ENCODE measurements around the gene RNF222. TPM values are rescaled to one million over a fixed set of nuclear protein-coding genes. Genes with fewer than 3 reads are reported as not detected.

The RNF222 gene
- polyA plus RNA-seq, 2 of the 4 experiments (the other 2 are of a cell fraction) = not detected

- no peak overlapping the region for H3K4me3 ChIP-seq
- no peak for DNase-seq (ENCODE audit: low read depth in 1 of 2, low spot score in 1 of 2)
- 76% methylated on average over 11 of the region's 11 CpGs for WGBS (ENCODE audit: missing lambda C conversion rate)
- CTCF ChIA-PET = interaction anchor here (0.6 to 9.9 kb wide), 5 partner anchors 14 to 489 kb away, joined by 3 to 112 read pairs (median 4); partner anchors contain the start of gene RPL26
- H3K9me3 ChIP-seq = no peaks in the 10 kb centered on the region
- H3K4me1 ChIP-seq = peaks cover 6% of the 10 kb centered on the region; the same call in 2 of the 3 replicates
- H3K27ac ChIP-seq = no peak overlapping the region
- TF ChIP-seq CHD4 (IDR thresholded peaks at IDR 0.05; ENCODE audit: borderline replicate concordance) (no peak), MAFK (IDR thresholded peaks at IDR 0.05; ENCODE audit: partially characterized antibody) (no peak), CBX8 (IDR thresholded peaks at IDR 0.05) (no peak), FOSL2 (IDR thresholded peaks at IDR 0.05) (no peak), FOSL2 (CRISPR knock-in tag; IDR thresholded peaks at IDR 0.05) (no peak), PBX3 (IDR thresholded peaks at IDR 0.05) (no peak), NPAS2 (CRISPR knock-in tag; IDR thresholded peaks at IDR 0.05; ENCODE audit: borderline replicate concordance) (no peak), NR3C1 (IDR thresholded peaks at IDR 0.05) (no peak), CBX2 (IDR thresholded peaks at IDR 0.05; ENCODE audit: borderline replicate concordance, low read depth) (no peak), RFX5 (IDR thresholded peaks at IDR 0.05) (no peak), ELK1 (IDR thresholded peaks at IDR 0.05; ENCODE audit: low read depth, low read length) (no peak), KDM5A (IDR thresholded peaks at IDR 0.05) (no peak)
- no peak for FAIRE-seq
- POLR2A ChIA-PET = interaction anchor here (1.3 kb wide), 1 partner anchor 22 kb away, joined by 3 read pairs; no protein-coding TSS in a partner anchor
- 0 out of 6 replicates have a peak, but pooled peaks of 1 of the 2 experiments have one; percentile 14 for ATAC-seq
- no peak overlapping the region for H3K4me2 ChIP-seq
Observed at GRCh38 chr17:8405499-8406016, 7.9 kb upstream of the RNF222 start.

DNA sequence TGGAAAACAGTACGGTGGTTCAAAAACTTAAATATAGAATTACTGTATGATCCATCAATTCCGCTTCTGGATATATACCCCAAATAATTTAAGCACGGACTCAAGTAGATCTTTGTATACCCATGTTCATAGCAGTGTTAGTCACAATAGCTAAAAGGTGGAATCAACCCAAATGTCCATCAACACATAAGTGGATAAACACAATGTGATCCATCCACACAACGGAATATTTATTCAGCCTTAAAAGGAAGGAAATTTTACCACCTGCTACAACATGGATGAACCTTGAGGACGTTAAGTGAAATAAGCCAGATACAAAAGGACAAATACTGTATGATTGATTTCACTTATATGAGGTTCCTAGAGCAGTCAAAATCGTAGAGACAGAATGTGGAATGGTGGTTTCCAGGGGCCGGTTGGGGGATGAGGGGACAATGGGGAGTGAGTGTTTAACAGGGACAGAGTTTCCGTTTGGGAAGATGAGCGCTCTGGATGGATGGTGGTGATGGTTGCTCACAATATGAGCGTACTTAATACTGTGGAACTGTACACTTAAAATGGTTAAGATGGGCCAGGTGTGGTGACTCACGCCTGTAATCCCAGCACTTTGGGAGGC lies 5.4 kb upstream of the RNF222 start:
- ChIA-PET CTCF (interaction anchor here (0.6 to 2.0 kb wide), 6 partner anchors 9 to 486 kb away, joined by 3 to 7 read pairs (median 5); no protein-coding TSS in a partner anchor), POLR2A (interaction anchor here (1.3 kb wide), 1 partner anchor 32 kb away, joined by 3 read pairs; no protein-coding TSS in a partner anchor)
- peak; percentile 73 for FAIRE-seq
- TF ChIP-seq RAD21 (conservative IDR thresholded peaks at IDR 0.05 in 1 of 2, IDR thresholded peaks at IDR 0.05 in 1 of 2) = no peak
- TF ChIP-seq ESRRA (IDR thresholded peaks at IDR 0.05; ENCODE audit: borderline replicate concordance, low read length) = no peak
- no peak for TF ChIP-seq GATA3 (IDR thresholded peaks at IDR 0.05; ENCODE audit: borderline replicate concordance)
- TF ChIP-seq, protein P1, sequence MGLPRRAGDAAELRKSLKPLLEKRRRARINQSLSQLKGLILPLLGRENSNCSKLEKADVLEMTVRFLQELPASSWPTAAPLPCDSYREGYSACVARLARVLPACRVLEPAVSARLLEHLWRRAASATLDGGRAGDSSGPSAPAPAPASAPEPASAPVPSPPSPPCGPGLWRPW (IDR thresholded peaks at IDR 0.05) = no peak
- TF ChIP-seq ZFP36 (IDR thresholded peaks at IDR 0.05; ENCODE audit: borderline replicate concordance, partially characterized antibody) = no peak
- no peak for TF ChIP-seq HDAC2 (IDR thresholded peaks at IDR 0.05)
- no peak for TF ChIP-seq HEYL (CRISPR knock-in tag; IDR thresholded peaks at IDR 0.05)
- no peak for TF ChIP-seq RFX5 (IDR thresholded peaks at IDR 0.05)
- TF ChIP-seq POLR2AphosphoS2 (conservative IDR thresholded peaks at IDR 0.05; ENCODE audit: low read length) = no peak
- TF ChIP-seq REST (IDR thresholded peaks at IDR 0.05) = no peak
- TF ChIP-seq RARB (CRISPR knock-in tag; IDR thresholded peaks at IDR 0.05) = no peak
- TF ChIP-seq KDM1A (IDR thresholded peaks at IDR 0.05; ENCODE audit: low read depth) = no peak
- TF ChIP-seq RCOR1 (IDR thresholded peaks at IDR 0.05; ENCODE audit: low read depth, low read length) = no peak
- H3K4me2 ChIP-seq = no peak overlapping the region
- no peak overlapping the region for H3K27ac ChIP-seq
- H3K9me3 ChIP-seq = no peaks in the 10 kb centered on the region
- no peak overlapping the region for H3K4me3 ChIP-seq
- ATAC-seq = no peak
- WGBS (ENCODE audit: missing lambda C conversion rate) = 66% methylated on average over 11 of the region's 11 CpGs
- no peaks in the 10 kb centered on the region for H3K4me1 ChIP-seq
- no peak for DNase-seq (ENCODE audit: low read depth in 1 of 2, low spot score in 1 of 2)
